ENCODE measurements around the gene EIF5B. TPM values are rescaled to one million over a fixed set of nuclear protein-coding genes. Genes with fewer than 3 reads are reported as not detected.

The EIF5B gene
- total RNA-seq, 2 donors from 2014 or later, result 22.7 to 44.1 TPM

DNA sequence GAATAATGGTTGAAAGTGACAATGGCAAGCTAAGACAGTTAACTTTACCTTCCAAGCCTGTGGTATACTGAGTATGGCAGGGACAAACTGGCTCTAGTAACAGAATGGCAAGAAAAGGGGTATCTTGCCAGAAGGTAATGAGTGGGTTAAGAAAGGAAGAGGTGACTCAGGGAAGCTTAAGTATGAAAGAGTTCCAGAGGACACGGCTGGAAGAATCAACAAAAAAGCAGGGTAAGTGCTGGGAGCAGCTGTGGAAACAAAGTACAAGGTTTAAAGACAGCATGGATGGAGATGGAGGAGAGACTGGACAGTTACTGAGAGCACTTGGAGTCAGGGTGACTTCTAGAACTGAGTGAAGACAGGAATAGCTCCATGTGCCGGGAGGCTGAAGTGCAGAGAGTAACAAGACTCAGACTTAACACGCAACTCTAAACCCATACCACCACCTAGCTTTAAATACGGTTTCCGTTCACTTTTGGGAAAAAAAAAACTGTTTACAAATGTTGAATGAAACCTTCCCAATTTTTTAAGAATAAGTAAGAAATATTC is 83.6 kb downstream of the EIF5B start:
- ATAC-seq (ENCODE audit: insufficient number of reproducible peaks, low FRiP score, low read depth) (no peak), DNase-seq (ENCODE audit: low spot score) (no peak)
- Histone ChIP-seq H3K9me3 (no peaks in the 10 kb centered on the region), H3K36me3 (peaks cover 14% of the 10 kb centered on the region), H3K4me1 (ENCODE audit: control insufficient read depth in 1 of 2, low read depth in 2 of 2) (peaks cover 21 to 26% of the 10 kb centered on the region in 2 donors), H3K27ac (peak overlapping the region; percentile 15 to 54), H3K4me3 (no peak overlapping the region), H3K27me3 (replicated peaks; ENCODE audit: insufficient read depth) (no peaks in the 10 kb centered on the region)
- TF ChIP-seq, protein P1, sequence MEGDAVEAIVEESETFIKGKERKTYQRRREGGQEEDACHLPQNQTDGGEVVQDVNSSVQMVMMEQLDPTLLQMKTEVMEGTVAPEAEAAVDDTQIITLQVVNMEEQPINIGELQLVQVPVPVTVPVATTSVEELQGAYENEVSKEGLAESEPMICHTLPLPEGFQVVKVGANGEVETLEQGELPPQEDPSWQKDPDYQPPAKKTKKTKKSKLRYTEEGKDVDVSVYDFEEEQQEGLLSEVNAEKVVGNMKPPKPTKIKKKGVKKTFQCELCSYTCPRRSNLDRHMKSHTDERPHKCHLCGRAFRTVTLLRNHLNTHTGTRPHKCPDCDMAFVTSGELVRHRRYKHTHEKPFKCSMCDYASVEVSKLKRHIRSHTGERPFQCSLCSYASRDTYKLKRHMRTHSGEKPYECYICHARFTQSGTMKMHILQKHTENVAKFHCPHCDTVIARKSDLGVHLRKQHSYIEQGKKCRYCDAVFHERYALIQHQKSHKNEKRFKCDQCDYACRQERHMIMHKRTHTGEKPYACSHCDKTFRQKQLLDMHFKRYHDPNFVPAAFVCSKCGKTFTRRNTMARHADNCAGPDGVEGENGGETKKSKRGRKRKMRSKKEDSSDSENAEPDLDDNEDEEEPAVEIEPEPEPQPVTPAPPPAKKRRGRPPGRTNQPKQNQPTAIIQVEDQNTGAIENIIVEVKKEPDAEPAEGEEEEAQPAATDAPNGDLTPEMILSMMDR (IDR thresholded peaks at IDR 0.05), result no peak

DNA sequence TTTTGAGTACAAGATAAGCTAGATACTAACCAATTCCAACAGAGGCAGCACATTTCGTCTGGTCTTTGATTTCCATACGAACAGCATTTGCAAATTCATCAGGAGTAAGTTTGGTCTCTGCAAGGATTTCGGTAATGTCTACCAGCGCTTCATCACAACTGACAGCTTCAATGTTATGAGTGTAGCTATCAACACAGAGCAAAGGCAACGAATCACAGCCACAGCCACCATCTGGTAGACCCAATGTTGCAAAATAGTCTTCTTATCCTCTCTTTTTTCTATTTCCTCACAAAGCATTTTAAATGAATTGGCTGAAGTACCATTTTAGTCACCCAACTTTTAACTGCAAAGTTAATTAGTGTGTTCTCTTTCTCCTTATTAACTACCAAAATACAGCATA is 84.3 kb downstream of the EIF5B start:
- H3K4me3 ChIP-seq, result no peak overlapping the region
- H3K9me3 ChIP-seq, result no peaks in the 10 kb centered on the region
- TF ChIP-seq, protein P1 (IDR thresholded peaks at IDR 0.05), result no peak
- H3K4me1 ChIP-seq (ENCODE audit: control insufficient read depth in 1 of 2, low read depth in 2 of 2), result peaks cover 21 to 28% of the 10 kb centered on the region in 2 donors
- H3K27me3 ChIP-seq (replicated peaks; ENCODE audit: insufficient read depth), result no peaks in the 10 kb centered on the region
- ATAC-seq (ENCODE audit: insufficient number of reproducible peaks, low FRiP score, low read depth), result no peak
- no peak for DNase-seq (ENCODE audit: low spot score)
- no peak overlapping the region for H3K27ac ChIP-seq
- H3K36me3 ChIP-seq, result peaks cover 14% of the 10 kb centered on the region

DNA sequence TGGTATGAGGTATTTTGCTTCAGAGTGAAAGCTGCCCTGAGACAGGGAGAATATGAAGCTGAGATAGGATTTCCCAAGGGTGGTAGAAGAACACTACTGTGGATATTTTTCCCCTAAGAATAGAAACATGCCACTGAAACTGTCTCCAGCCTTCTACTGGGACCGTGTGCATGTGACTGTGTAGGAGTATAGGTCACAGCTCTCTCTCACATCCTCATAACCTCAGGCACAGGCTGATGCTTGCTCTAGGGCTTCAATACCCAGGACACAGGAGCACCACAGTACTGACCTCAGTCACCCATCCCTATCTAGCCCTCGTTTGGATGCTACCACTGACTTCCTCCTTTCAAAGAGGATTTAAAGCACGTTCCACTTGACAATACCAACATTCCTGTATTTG is 85.4 kb downstream of the EIF5B start:
- H3K27me3 ChIP-seq (replicated peaks; ENCODE audit: insufficient read depth), result no peaks in the 10 kb centered on the region
- H3K4me1 ChIP-seq (ENCODE audit: control insufficient read depth in 1 of 2, low read depth in 2 of 2), result peaks cover 21 to 28% of the 10 kb centered on the region in 2 donors
- peaks cover 8% of the 10 kb centered on the region for H3K36me3 ChIP-seq
- H3K27ac ChIP-seq, result no peak overlapping the region
- no peaks in the 10 kb centered on the region for H3K9me3 ChIP-seq
- DNase-seq (ENCODE audit: low spot score) (no peak), ATAC-seq (ENCODE audit: insufficient number of reproducible peaks, low FRiP score, low read depth) (no peak)
- TF ChIP-seq, protein P1 (IDR thresholded peaks at IDR 0.05), result no peak
- no peak overlapping the region for H3K4me3 ChIP-seq

DNA sequence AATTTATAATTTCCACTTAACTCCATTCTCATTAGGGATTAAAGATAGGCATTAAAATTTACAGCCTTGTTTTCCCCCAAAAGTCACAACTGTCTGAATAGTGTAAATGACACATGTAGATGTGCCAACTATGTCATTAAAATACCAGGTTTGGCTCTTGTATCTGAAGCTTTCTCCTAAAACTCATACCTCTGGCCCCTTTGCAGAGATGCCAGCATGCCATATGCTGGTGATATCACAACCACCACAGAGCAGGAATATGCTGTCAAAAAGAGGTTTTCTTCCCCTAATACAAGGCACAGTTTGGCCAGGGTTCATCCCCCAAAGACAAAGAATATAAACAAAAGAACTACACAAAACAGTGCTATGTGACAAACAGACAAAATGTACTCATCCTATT is 87.2 kb downstream of the EIF5B start:
- ATAC-seq (ENCODE audit: insufficient number of reproducible peaks, low FRiP score, low read depth) (no peak), DNase-seq (ENCODE audit: low spot score) (no peak)
- H3K9me3 ChIP-seq, result no peaks in the 10 kb centered on the region
- no peak overlapping the region for H3K27ac ChIP-seq
- no peaks in the 10 kb centered on the region for H3K27me3 ChIP-seq (replicated peaks; ENCODE audit: insufficient read depth)
- H3K36me3 ChIP-seq, result peaks cover 8% of the 10 kb centered on the region
- TF ChIP-seq, protein P1 (IDR thresholded peaks at IDR 0.05), result no peak
- H3K4me3 ChIP-seq, result no peak overlapping the region
- H3K4me1 ChIP-seq (ENCODE audit: control insufficient read depth in 1 of 2, low read depth in 2 of 2), result peaks cover 21 to 28% of the 10 kb centered on the region in 2 donors

DNA sequence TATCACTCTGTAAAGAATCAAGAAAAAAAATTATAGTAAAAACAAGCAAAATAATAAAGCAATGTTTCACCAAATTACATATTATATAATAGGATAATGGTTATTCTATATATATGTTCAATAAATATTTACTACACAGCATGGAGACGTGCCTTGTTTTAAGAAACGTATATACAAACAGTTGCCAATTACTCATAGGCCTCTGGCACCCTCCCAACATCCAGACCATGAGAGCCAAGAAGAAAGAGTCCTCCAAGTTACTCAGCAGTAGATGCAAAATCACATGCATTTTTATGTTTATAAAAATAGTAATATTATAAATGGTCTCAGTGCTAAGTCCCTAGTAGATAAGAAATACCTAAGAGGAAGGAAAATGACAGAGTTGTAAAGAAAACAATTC is 87.8 kb downstream of the EIF5B start:
- Histone ChIP-seq H3K27ac (peak overlapping the region in 1 of 2 donors; percentile 22), H3K9me3 (no peaks in the 10 kb centered on the region), H3K36me3 (peaks cover 8% of the 10 kb centered on the region), H3K4me1 (ENCODE audit: control insufficient read depth in 1 of 2, low read depth in 2 of 2) (peaks cover 17 to 28% of the 10 kb centered on the region in 2 donors), H3K4me3 (no peak overlapping the region), H3K27me3 (replicated peaks; ENCODE audit: insufficient read depth) (no peaks in the 10 kb centered on the region)
- no peak for ATAC-seq (ENCODE audit: insufficient number of reproducible peaks, low FRiP score, low read depth)
- no peak for DNase-seq (ENCODE audit: low spot score)
- TF ChIP-seq, protein P1 (IDR thresholded peaks at IDR 0.05), result no peak

Measured in thoracic aorta (tissue), 2 donors.